PC-3 (cell line): ENCODE measurements around the gene PAGR1. TPM values are rescaled to one million over a fixed set of nuclear protein-coding genes. Genes with fewer than 3 reads are reported as not detected.

Experiments used
- ATAC-seq: fragments of 200-7000 bp; cut with Tn5 transposase; 2 replicates; pipeline ENCODE4 v1.9.1; 2020; ENCODE audit warnings: mild to moderate bottlenecking, moderate library complexity
- BruUV-seq: library from RNA; stranded (reverse); fragments of 400-500 nt; replicated peaks from 2 replicates; lab custom pipeline; 2021; lab: Mats Ljungman, UMichigan
- CTCF ChIA-PET: fragments of 300-600 bp; sonication (Branson Sonifier 250); formaldehyde crosslinking; loops from one replicate; lab custom pipeline; 2022; ENCODE audit warnings: antibody characterized with exemption; lab: Charles Lee
- POLR2A ChIA-PET: fragments of 300-600 bp; sonication (Branson Sonifier 250); formaldehyde crosslinking; loops from one replicate; lab custom pipeline; 2022; ENCODE audit warnings: antibody characterized with exemption; ENCODE audit not compliant: unreplicated experiment; lab: Charles Lee
- DNase-seq: peaks from one replicate; pipeline ENCODE4 v3.0.0-alpha.2; 2015
- H2AFZ ChIP-seq: fragments of 300-600 bp; sonication (generic); 2 replicates; pipeline ENCODE4 v1.6.0; 2016; ENCODE audit warnings: antibody characterized with exemption, low read length
- H3F3A ChIP-seq: fragments of 300-600 bp; sonication (generic); one replicate; pipeline ENCODE4 v1.6.0; 2017; ENCODE audit warnings: antibody characterized with exemption, low read length, control low read depth, mild to moderate bottlenecking; ENCODE audit not compliant: unreplicated experiment
- H3K27ac ChIP-seq: fragments of 300-600 bp; sonication (generic); 2 replicates; pipeline ENCODE4 v1.5.1; 2016; ENCODE audit warnings: mild to moderate bottlenecking, low read length
- H3K27me3 ChIP-seq: fragments of 300-600 bp; sonication (generic); 2 replicates; pipeline ENCODE4 v1.6.1; 2016; ENCODE audit warnings: low read length, mixed read lengths
- H3K36me3 ChIP-seq: fragments of 300-600 bp; sonication (generic); 2 replicates; pipeline ENCODE4 v1.6.1; 2016; ENCODE audit warnings: low read depth, mixed run types, low read length, mixed read lengths
- H3K4me1 ChIP-seq: fragments of 300-600 bp; sonication (generic); 2 replicates; pipeline ENCODE4 v1.5.1; 2016; ENCODE audit warnings: low read length; ENCODE audit not compliant: insufficient read depth
- H3K4me2 ChIP-seq: fragments of 300-600 bp; sonication (generic); 2 replicates; pipeline ENCODE4 v1.6.0; 2016; ENCODE audit warnings: low read length
- H3K4me3 ChIP-seq: fragments of 300-600 bp; sonication (generic); 2 replicates; pipeline ENCODE4 v1.5.1; 2016; ENCODE audit warnings: mild to moderate bottlenecking, low read length, mixed read lengths
- H3K79me2 ChIP-seq: fragments of 300-600 bp; sonication (generic); 2 replicates; pipeline ENCODE4 v1.6.1; 2017; ENCODE audit warnings: low read length, mixed read lengths
- H3K9ac ChIP-seq: fragments of 300-600 bp; sonication (generic); 2 replicates; pipeline ENCODE4 v1.6.0; 2016; ENCODE audit warnings: mild to moderate bottlenecking, low read length
- H3K9me2 ChIP-seq: fragments of 300-600 bp; sonication (generic); replicated peaks from 2 replicates; pipeline ENCODE4 v1.6.1; 2016; ENCODE audit warnings: mixed run types, low read length, mixed read lengths
- H3K9me3 ChIP-seq: fragments of 300-600 bp; sonication (generic); 2 replicates; pipeline ENCODE4 v1.6.1; 2016; ENCODE audit warnings: low read length, mixed read lengths
- H4K20me1 ChIP-seq: fragments of 300-600 bp; sonication (generic); 2 replicates; pipeline ENCODE4 v1.6.1; 2016; ENCODE audit warnings: low read length, mixed read lengths
- CTCF ChIP-seq: fragments of 300-600 bp; sonication (generic); conservative IDR thresholded peaks from 2 replicates; pipeline ENCODE4 v1.5.1; 2017; ENCODE audit warnings: antibody characterized with exemption, low read depth, mild to moderate bottlenecking, low read length
- EZH2 ChIP-seq: fragments of 300-600 bp; sonication (generic); IDR thresholded peaks from one replicate; pipeline ENCODE4 v1.6.1; 2017; ENCODE audit warnings: antibody characterized with exemption, mild to moderate bottlenecking, low read length; ENCODE audit not compliant: unreplicated experiment
- EZH2phosphoT487 ChIP-seq: fragments of 300-600 bp; sonication (generic); IDR thresholded peaks from 2 replicates; pipeline ENCODE4 v1.6.1; 2018; ENCODE audit warnings: mild to moderate bottlenecking, antibody characterized with exemption, low read length, borderline replicate concordance
- intact Hi-C: fragments of 100-400 bp; cut with micrococcal nuclease; formaldehyde crosslinking; loops from 2 replicates; pipeline ENCODE4 v1.9.0; 2023
- total RNA-seq: library from RNA; depleted of rRNA; stranded (reverse); fragments of >200 nt; gene quantifications from 2 replicates; pipeline ENCODE4 v1.2.3, GENCODE V29; 2014

Gene PAGR1
- total RNA-seq, 1 experiment from 2014 or later: 53.8 TPM

DNA sequence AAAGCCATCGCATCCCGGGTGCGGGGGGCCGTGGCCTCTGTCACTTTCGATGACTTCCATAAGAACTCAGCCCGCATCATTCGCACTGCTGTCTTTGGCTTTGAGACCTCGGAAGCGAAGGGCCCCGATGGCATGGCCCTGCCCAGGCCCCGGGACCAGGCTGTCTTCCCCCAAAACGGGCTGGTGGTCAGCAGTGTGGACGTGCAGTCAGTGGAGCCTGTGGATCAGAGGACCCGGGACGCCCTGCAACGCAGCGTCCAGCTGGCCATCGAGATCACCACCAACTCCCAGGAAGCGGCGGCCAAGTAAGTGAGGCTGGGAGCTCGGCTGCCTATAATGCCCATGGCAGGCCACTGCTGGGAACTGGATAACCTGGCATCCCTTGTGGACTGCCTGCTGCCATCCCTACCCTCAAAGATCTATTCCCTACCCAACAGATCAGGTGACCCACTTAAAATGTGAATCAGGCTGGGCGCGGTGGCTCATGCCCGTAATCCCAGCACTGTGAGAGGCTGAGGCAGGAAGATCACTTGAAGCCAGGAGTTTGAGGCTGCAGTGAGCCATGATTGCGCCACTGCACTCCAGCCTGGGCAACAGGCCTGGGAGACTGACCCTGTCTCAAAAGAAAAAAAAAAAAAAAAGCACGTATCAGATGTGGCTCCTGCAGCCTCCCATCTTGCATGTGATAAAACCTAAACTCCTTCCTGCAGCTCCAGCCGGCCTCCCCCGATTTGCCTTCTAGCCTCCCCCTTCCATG lies 28.8 kb downstream of the PAGR1 start:
- CTCF ChIA-PET: no interaction called here
- no peaks in the 10 kb centered on the region for H3K36me3 ChIP-seq
- no peaks in the 10 kb centered on the region for H3K9me2 ChIP-seq
- H2AFZ ChIP-seq: no peak overlapping the region
- no peaks in the 10 kb centered on the region for H3K27me3 ChIP-seq
- no peaks in the 10 kb centered on the region for H3F3A ChIP-seq
- intact Hi-C loops: no loop called here
- no peaks in the 10 kb centered on the region for H3K4me1 ChIP-seq
- DNase-seq (no peak), ATAC-seq (no peak)
- no peaks in the 10 kb centered on the region for H3K9me3 ChIP-seq
- no peak overlapping the region for H3K4me2 ChIP-seq
- POLR2A ChIA-PET: no interaction called here
- BruUV-seq: no TSS peak
- no peaks in the 10 kb centered on the region for H3K79me2 ChIP-seq
- H3K4me3 ChIP-seq: no peak overlapping the region
- no peak overlapping the region for H3K27ac ChIP-seq
- H4K20me1 ChIP-seq: no peaks in the 10 kb centered on the region
- H3K9ac ChIP-seq: no peak overlapping the region
- TF ChIP-seq CTCF (no peak), EZH2phosphoT487 (no peak), EZH2 (no peak)

DNA sequence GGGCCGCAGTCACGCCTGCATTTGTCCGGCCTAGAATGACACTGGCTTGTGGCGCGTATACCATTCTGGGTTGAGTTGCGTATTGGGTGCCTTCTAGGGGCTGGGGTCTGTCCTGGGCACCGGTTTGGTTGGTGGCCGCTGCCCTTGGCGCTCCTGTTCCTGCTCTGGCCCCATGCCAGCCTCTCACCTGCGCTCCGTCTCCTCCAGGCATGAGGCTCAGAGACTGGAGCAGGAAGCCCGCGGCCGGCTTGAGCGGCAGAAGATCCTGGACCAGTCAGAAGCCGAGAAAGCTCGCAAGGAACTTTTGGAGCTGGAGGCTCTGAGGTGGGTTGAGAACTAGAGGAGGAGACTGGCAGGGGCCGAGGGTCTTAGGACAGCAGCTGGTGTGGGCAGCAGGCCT lies 29.7 kb downstream of the PAGR1 start:
- DNase-seq (no peak), ATAC-seq (no peak)
- POLR2A ChIA-PET: no interaction called here
- Histone ChIP-seq H3F3A (no peaks in the 10 kb centered on the region), H3K27ac (no peak overlapping the region), H3K36me3 (no peaks in the 10 kb centered on the region), H3K79me2 (no peaks in the 10 kb centered on the region), H3K9ac (no peak overlapping the region), H3K4me3 (no peak overlapping the region), H3K4me1 (no peaks in the 10 kb centered on the region), H2AFZ (no peak overlapping the region), H3K9me2 (no peaks in the 10 kb centered on the region), H3K9me3 (no peaks in the 10 kb centered on the region), H4K20me1 (no peaks in the 10 kb centered on the region), H3K4me2 (no peak overlapping the region), H3K27me3 (no peaks in the 10 kb centered on the region)
- CTCF ChIA-PET: no interaction called here
- no TSS peak for BruUV-seq
- intact Hi-C loops: no loop called here
- TF ChIP-seq CTCF: no peak
- TF ChIP-seq EZH2: no peak
- TF ChIP-seq EZH2phosphoT487: no peak
